Tibial nerve (tissue), 4 donors: ENCODE data around the gene DHDH.
A peak's percentile ranks its signal among the peaks of the same experiment; 100 is the strongest.

ENCODE experiments used
- CTCF ChIP-seq, 5 experiments: fragments of 200-600 bp in 3 of 5; fragments of 450-650 bp in 2 of 5; sonication (generic) in 3 of 5; IDR thresholded peaks; one replicate each; pipeline ENCODE4 v1.5.1; 2016 to 2019; ENCODE audit warnings: antibody characterized with exemption in 5 of 5, mild to moderate bottlenecking in 3 of 5, moderate library complexity in 2 of 5
- EP300 ChIP-seq, 2 donors: sonication (generic); formaldehyde crosslinking; IDR thresholded peaks; one replicate each; pipeline ENCODE4 v1.6.1; 2017; ENCODE audit warnings: antibody characterized with exemption in 2 of 2, mild to moderate bottlenecking in 1 of 2
- POLR2A ChIP-seq, 2 donors: fragments of 450-650 bp; IDR thresholded peaks; one replicate each; pipeline ENCODE4 v1.6.1; 2017; ENCODE audit warnings: antibody characterized with exemption in 2 of 2, mild to moderate bottlenecking in 2 of 2, moderate library complexity in 2 of 2

DNA sequence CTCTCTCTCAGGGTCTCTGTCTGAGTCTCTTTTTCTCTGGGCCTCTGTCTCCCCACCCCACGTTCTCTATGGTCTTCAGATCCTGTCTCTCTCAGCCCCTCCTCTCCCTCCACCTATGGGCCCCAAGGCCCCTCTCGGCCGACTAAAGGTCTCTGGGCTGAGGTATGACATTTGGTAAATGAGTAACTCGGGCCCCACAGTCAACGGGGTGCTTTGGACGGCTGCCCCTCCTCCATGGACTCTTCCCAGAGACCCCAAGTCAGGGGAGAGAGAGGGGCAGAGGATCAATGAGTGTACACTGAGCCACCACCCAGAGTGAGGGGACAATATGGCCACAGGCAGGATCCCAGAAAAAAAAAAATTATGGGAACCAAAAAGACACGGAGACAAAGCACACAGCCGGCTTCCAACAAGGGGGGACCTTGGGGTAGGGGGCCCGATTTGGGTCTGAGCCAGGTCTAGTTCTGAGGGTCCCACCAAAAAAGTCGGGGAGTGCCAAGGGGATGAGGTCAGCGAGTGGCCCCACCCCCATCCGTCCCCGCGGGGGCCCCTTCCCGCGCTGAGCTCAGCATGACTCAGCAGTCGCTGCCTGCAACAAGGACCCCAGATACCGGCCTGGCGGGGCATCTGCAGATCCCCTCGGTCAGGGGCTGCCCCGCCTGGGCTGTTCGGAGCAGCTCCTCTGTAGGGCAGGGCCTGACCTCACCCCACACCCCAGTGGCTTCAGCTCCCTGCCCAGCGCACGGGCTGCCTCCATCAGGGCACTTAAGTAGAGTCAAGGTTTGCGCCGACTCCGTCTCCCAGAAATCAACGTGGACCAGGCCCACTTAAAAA is 30.1 kb downstream of the DHDH start:
- TF ChIP-seq CTCF (IDR thresholded peaks at IDR 0.05) (no peak), POLR2A (IDR thresholded peaks at IDR 0.05) (peak in 1 of 2 donors; percentile 43), EP300 (IDR thresholded peaks at IDR 0.05) (peak; percentile 48 to 80)
